HG02678 (cell line): ENCODE data around the gene TNN.
A peak's percentile ranks its signal among the peaks of the same experiment; 100 is the strongest.
"Not testable (repeated sequence)": the region's sequence is repeated elsewhere in the genome, so short reads cannot be mapped to it uniquely, and the experiment has no call there.

Source experiments
- ATAC-seq: cut with Tn5 transposase; IDR thresholded peaks from one replicate; pipeline ENCODE4 v1.9.1; 2021; ENCODE audit warnings: mild to moderate bottlenecking, moderate library complexity; ENCODE audit not compliant: unreplicated experiment

Gene TNN, protein sequence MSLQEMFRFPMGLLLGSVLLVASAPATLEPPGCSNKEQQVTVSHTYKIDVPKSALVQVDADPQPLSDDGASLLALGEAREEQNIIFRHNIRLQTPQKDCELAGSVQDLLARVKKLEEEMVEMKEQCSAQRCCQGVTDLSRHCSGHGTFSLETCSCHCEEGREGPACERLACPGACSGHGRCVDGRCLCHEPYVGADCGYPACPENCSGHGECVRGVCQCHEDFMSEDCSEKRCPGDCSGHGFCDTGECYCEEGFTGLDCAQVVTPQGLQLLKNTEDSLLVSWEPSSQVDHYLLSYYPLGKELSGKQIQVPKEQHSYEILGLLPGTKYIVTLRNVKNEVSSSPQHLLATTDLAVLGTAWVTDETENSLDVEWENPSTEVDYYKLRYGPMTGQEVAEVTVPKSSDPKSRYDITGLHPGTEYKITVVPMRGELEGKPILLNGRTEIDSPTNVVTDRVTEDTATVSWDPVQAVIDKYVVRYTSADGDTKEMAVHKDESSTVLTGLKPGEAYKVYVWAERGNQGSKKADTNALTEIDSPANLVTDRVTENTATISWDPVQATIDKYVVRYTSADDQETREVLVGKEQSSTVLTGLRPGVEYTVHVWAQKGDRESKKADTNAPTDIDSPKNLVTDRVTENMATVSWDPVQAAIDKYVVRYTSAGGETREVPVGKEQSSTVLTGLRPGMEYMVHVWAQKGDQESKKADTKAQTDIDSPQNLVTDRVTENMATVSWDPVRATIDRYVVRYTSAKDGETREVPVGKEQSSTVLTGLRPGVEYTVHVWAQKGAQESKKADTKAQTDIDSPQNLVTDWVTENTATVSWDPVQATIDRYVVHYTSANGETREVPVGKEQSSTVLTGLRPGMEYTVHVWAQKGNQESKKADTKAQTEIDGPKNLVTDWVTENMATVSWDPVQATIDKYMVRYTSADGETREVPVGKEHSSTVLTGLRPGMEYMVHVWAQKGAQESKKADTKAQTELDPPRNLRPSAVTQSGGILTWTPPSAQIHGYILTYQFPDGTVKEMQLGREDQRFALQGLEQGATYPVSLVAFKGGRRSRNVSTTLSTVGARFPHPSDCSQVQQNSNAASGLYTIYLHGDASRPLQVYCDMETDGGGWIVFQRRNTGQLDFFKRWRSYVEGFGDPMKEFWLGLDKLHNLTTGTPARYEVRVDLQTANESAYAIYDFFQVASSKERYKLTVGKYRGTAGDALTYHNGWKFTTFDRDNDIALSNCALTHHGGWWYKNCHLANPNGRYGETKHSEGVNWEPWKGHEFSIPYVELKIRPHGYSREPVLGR (N-terminal part only)

DNA sequence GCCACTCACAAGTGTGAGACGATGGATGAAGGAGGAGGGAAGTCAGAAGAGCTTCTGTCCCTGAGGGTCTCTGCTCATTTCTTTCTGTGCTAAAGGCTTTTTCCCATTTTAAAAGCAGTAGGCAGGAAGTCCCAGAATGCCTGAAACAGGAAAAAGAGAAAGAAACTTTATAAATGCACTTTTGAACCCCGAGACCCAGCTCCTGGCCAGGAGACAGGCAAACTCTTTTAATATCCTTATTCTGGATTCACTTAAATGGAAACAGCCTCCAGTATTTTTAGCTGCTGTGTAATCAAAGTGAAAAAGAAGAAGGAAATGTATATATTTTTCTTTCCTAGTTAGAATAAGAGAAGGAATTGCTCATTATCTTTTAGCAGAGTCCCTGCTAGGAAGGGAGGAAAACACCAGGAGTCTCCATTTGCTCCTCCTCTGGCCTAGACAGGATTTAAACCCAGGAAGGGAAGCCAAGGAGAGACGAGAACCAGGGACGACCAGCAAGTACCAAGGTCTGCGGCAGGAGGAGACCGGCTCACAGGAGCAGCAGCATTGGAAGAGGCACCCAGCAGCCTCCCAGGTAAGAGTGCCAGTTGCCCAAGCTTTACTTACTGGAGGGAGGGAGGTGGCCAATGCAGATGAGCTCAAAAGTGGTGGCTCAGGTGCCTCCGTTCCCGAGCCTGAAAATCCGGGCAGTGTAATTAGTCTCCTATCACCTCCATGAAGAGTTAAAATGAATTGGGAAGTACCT lies at the start of gene TNN:
TSS of gene TNN (plus strand) at position 472 of the 745 bp plus-strand sequence. CDS start 9,586 bp downstream, outside the sequence.
- ATAC-seq = no peak

DNA sequence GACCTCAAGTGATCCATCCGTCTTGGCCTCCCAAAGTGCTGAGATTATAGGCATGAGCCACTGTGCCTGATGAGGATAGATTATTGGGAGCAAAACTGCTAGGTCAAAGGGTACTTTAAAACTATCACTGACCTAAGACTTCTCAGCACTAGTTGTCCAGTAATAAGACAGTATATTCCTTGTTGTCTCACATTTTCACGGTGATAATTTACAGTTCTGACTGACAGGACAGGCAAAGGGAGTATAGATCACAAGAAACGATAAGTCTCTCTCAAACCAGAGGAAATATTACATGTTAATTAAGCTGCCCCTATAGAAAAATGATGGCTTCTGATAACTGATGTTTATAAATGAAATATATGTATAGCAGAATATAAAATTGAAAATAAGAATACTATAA lies 48.1 kb upstream of the TNN start:
- ATAC-seq = no peak

DNA sequence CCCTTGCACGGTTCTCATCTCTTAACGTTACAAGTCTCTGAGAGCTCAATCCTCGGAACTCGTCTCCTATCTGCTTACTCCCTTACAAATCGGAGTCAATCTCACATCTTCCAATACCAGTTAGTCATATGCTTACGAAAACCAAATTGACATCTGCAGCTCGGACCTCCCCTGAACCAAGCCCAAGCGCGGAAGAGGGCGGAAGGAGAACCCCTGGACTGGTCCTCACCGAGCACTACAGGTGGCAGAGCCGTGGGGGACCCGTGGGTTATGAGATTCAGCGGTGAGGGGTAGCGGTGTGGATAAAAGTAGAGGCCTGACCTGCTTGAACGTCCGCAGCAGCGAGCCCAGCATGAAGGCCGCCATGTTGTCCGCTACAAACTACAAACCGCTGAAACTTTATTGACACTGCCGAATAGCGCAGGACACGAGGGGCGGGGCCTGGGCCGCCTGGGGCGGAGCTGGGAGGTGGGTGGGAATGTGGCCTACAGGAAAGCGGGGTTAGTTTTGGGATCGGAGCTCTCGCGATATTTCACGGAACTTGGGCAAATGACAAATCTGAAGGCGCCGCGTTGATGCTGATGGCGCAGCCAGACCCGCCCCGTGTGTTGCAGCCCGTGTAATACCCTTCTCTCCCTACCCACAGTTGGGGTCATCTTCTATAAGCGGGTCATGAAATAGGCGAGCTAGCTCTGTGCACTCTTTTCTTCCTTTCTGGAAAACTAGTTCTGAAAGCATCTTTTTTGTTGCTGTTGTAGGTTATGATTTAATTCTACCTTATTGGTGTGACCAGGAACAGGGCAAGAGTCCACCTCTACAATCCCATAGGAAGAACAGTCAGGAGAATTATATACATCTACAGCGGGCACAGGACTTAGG lies 44.4 kb upstream of the TNN start, which contains the start of gene MRPS14:
TSS of gene MRPS14 (minus strand) at position 383 of the 879 bp plus-strand sequence. CDS start at position 366, 17 bp downstream.
- peak; percentile 91 for ATAC-seq

DNA sequence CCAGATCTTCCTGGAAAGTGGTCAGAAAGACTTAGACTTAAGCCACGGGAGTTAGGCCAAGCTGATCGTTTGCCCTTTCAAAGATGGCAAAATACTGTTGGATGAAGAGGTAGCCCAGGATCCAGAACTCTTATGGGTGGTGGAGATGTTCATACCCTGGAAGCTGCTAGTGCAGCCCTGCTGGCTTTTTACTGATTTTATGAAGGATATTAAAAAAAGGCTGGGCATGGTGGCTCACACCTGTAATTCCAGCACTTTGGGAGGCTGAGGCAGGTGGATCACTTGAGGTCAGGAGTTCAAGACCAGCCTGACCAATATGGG lies 43.8 kb upstream of the TNN start:
- not testable (repeated sequence) for ATAC-seq

DNA sequence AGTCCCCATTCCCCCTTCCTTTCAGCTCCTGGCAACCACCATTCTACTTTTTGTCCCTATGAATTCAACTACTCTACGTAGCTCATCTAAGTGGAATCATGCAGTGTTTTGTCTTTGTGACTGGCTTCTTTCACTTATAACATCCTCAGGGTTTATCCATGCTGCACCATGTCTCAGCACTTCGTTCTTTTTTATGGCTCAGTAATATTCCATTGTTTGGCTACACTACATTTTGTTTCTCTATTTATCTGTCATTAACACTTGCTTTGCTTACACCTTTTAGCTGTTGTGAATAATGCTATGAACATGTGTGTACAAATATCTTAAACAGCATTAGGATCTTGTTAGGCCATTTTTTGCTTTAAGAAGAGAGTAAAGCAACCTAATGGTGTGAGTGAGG lies 42.9 kb upstream of the TNN start:
- no peak for ATAC-seq

DNA sequence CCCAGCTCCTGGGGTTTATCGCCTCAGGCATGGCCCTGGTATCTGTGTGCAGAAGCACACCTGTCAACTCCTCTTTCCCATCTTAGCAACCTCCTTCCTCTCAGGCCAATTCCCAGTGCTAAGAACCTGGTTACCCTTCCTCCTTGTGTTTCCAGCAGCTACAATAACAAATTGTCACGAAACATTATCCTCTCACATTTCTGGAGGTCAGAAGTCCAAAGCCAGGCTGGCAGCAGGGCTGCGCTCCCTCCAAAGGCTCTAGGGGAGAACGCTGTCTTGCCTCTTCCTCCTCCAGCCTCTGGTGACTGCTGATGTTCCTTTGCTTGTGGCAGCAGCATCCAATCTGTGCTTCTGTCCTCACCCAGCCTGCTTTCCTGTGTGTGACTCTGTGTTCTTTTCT lies 33.7 kb upstream of the TNN start:
- no peak for ATAC-seq

DNA sequence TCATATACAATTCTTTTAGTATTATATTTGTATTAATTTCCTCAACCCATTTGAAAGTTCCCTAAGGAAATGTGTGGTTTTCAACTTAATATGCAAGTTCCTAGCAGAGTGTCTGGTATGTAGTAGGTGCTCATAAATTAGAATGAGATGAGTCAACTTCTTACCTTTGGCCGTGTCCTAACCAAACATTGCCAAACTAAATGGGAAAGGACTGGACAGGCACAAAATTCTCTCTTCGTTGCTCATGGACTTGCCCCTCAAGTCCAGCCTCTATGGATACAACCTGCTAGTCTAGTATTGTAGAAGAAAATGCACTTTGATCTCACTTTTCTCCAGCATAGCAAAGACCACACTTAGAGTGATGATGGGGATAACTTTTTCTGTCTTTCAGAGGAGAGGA lies 32.9 kb upstream of the TNN start:
- ATAC-seq = no peak

DNA sequence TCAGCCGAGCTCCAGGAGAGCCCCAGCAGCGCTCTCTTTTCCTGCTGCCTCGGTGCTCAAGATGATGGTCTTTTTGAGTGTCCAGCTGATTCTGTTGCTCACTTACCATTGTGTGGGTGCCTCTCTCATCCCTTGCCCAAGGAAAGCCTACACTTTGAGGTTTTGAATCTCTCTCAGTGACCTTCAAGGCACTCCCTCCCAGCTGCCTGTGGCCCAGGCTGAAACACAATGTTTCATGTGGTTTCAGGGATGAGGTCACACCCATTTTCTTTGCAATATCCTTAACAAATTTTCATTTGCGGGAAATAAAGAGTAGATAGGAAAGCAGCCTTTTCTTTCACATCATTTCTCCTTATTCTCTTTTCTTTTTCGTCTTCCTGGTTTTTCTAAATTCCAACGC lies 31.8 kb upstream of the TNN start:
- no peak for ATAC-seq

DNA sequence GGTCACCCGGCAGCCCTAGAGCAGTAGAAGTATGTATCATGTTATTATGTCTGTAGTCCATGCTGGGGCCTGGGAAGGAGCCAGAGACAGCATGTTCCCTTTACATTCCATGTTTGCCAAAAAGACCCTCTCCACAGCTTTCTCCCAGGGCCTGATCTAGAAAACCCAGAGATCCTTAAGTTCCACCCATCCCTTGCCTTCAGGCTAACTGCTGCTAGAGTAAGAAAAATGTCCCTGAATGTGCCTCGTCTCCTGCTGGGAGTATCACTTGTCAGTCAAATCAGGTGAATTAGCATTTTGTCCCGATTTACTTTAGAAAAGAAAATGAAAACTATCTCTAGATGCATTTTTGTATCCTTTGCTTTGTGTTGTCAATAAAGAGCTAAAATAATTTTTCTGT lies 31.2 kb upstream of the TNN start:
- no peak for ATAC-seq

DNA sequence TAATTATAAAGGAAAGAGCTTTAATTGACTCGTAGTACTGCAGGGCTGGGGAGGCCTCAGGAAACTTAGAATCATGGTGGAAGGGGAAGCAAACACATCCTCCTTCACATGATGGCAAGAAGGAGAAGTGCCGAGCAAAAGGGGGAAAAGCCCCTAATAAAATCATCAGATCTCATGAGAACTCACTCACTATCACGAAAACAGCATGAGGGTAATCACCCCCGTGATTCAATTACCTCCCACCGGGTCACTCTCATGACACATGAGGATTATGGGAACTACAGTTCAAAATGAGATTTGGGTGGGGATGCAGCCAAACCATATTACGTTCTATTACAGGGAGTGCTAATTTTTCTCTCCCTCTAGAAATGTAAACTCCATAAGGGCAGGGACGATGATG lies 30.2 kb upstream of the TNN start:
- no peak for ATAC-seq

DNA sequence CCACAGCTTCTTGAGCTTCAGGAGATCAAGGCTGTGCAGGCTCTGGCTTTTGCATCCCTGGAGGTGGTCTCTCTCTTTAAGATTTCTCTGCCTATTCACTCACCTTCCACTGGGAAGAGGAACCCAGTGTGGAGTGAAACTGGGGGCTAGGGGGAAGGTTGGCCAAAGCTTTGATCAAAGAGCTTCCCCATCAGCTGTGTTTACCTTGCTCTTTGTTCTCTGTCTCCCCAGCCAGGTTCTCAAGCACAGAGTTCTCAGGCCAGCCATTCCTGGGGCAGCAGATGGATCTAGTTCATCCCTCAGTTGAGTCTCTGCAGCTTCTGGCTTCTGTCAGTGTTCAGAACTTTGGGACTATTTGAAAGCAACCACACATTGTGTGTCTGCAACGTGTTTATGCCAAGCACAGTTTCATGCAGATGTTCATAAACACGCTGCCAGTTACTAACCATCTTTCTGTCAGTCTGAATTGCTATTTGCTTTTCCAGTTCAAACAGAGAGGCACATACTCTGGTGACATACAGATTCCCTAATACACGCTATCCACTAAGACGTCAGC lies 27.2 kb upstream of the TNN start:
- no peak for ATAC-seq

DNA sequence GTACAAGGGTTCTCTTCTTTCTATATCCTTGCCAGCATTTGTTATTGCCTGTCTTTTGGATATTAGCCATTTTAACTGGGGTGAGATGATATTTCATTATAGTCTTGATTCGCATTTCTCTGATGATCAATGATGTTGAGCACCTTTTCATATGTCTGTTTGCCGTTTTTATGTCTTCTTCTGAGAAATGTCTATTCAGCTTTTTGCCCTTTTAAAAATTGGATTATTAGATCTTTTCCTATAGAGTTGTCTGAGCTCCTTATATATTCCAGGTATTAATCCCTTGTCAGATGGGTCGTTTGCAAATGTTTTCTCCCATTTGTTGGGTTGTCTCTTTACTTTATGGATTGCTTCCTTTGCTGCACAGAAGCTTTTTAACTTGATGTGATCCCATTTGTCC lies 25.0 kb upstream of the TNN start:
- ATAC-seq = no peak

DNA sequence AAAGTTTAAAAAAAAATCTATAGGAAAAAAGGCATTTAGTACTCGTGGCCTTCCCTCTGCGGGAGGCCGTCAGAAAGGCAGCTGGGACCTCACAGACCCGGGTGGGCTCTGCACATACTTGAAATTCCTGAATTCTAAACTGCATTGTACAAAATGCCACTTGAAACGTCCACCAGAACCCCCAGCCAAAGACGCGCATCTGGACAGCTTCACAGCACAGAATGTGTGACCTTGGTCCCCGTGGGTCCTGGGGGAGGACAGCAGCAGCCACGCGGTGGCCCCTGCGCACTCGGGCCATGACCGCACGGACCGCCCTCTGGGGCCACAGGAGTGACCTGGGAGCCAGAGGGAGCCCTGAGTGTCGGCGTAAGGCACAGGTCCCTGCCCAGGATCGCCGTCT lies 23.8 kb upstream of the TNN start:
- ATAC-seq = no peak

DNA sequence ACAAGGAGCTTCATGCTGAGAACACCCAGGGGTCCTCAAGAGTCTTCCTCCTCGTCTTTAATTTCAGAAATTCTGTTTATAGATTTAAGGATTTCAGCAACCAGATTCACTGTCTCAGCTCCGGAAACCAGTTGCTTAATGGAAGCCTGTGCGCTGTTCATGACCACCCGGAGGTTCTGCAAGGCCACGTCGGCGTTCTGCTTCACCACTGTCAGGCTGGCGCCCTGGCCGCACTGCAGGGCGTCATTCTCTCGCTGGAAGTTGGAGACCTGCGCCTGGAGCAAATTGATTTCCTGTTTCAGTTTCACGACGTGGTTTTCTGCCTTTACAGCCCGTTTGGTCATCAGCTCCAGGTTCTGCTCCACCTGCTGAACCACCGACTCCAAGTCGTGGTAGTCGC lies 23.0 kb upstream of the TNN start:
- not testable (repeated sequence) for ATAC-seq

DNA sequence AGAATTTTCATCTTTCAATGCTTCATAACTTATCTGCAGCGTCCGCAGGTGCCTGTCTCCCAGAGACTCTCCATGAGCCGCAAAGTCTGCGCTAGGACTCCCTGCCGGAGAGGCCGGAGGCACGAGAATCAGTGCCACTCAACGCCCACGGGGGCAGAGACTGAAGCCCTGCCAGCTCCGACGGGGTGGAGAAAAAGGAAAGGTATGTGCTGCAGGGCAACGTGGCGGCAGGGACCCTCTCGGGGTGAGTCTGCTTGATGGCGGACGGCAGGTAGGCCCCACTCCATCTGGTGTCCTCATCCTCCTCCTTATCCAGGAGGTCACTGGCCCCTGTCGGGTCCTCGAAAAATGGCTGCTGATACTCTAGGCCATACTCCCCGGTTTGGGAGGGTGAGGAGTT lies 22.5 kb upstream of the TNN start:
- no peak for ATAC-seq

DNA sequence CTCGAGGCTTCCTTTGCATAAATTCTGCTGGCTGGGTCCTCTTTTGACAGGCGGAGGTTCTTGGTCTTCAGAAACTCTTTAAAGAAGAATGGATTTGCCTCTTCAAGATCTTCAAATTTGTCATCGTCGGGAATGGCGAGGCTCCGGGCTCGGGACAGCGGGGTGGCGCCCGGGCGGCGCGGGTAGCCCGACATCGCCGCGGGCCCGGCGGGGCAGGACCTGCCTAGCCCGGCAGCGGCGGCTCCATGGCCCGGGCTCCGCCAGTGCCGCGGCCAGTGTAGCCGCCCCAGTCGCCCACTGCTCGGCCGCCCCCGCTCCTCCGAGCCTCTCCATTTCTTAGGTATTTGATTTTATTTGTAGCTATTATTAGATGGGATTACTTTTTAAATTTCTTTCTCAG lies 22.1 kb upstream of the TNN start:
- ATAC-seq = no peak

DNA sequence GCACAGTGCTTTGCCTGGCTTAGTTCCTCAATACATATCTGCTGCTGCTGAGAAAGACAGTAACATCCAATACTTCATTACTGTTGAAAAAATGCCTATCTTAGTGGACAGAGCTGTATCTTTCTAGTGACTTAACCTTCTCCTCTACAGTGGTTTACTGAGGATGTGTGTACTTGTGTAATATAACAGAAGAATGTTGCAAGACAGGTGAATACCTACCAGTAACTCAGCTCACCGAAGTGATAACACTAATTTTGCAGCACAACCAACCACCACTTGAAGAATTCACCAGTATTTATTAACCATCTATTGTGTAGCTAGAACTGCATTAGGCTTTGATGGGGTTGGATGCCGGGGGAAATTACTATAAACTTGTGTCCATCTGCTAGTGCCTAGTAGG lies 16.6 kb upstream of the TNN start:
- ATAC-seq = no peak

DNA sequence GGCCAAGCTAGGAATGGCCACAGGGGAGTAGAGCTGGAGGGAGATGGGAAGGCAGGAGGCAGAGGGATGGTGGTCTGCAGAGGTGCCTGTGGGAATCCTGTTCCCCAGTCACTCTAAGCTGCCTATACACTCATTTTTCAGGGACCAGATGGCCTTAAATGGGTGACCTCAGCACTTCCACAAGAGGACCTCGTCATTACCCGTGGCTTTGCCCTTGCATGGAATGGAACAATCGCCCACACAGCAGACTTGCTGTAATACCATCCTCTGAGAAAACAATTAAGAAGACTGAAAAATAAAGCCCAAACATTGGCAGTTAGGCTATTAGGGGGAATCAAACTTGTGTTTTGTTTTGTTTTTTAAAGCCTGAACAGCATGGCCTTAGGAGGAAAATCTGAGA lies 12.9 kb upstream of the TNN start:
- no peak for ATAC-seq

DNA sequence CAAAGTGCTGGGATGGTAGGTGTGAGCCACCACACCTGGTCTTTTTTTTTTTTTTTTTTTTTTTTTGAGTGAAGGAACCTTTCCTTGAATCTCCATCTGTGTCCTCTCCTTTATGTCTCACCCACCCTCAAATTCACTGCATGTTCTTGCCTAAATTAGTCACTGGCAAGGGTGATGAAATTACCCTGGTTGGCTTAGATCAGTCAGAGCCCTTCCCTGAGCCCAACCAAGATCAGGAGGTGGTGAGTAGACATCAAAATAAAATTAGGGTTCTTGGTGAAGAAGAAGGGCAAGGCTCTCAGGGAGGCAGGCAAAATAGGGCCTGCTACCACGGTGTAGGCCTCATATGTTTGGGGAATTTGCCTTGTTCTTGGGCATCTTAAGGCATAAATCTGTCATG lies 5.3 kb upstream of the TNN start:
- no peak for ATAC-seq
